ENCODE results near the gene KCNIP3.

DNA sequence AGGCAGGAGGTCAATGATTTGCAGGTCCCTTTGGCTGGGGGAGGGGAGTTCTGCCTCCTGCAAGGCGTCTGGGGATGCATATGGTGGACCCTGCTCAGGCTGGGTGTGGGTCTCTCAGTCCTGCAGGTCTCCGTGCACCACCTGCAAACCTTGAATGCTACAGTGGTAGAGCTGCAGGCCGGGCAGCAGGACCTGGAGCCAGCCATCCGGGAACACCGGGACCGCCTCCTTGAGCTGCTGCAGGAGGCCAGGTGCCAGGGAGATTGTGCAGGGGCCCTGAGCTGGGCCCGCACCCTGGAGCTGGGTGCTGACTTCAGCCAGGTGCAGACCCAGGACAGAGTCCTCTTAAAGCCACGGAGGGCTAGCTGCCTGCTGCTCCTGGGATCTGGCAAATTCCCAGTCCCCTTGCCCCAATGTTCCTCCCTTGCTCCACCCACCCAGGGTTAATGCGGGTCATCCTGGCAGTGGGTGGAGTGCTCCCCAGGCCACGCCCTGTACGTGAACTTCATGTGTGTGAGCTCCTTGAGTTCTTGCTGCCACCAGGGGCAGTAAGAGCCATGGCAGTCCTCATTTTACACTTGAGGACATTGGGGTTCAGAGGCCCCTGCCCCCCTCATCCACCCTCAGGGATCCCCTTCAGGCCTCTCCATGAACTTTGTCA is 19.8 kb upstream of the KCNIP3 start:
- TF ChIP-seq CTCF (IDR thresholded peaks at IDR 0.05) = no peak
- TF ChIP-seq EZH2 (IDR thresholded peaks at IDR 0.05; ENCODE audit: borderline replicate concordance, insufficient read depth, low read depth, low read length, poor library complexity, severe bottlenecking) = no peak

All from B cell (primary cell).